Neural cell (in vitro differentiated cells): Measurements from ENCODE around the gene TMA7B. TPM values are rescaled to one million over a fixed set of nuclear protein-coding genes. Genes with fewer than 3 reads are reported as not detected.
A peak's percentile ranks its signal among the peaks of the same experiment; 100 is the strongest.

Source experiments
- H2AFZ ChIP-seq: fragments of 200-600, 300-800 bp; sonication (generic), shearing (Covaris generic); 2 replicates; pipeline ENCODE4 v1.6.0; 2014; ENCODE audit warnings: low read depth, mild to moderate bottlenecking, antibody characterized with exemption, low read length, moderate library complexity
- H3F3A ChIP-seq: fragments of 200-600 bp; shearing (Covaris generic); 2 replicates; pipeline ENCODE4 v1.6.1; 2016; ENCODE audit warnings: mild to moderate bottlenecking, moderate library complexity, mixed read lengths, antibody characterized with exemption, low read length; ENCODE audit not compliant: insufficient read depth, poor library complexity, severe bottlenecking
- H3K27ac ChIP-seq: fragments of 200-600, 300-800 bp; sonication (generic), shearing (Covaris generic); 2 replicates; pipeline ENCODE4 v1.5.1; 2014; ENCODE audit warnings: mild to moderate bottlenecking, low read length, moderate library complexity
- H3K27me3 ChIP-seq: fragments of 300-800, 200-600 bp; sonication (generic), shearing (Covaris generic); 2 replicates; pipeline ENCODE4 v1.6.0; 2014; ENCODE audit warnings: mild to moderate bottlenecking, low read depth, low read length, moderate library complexity; ENCODE audit not compliant: insufficient read depth
- H3K36me3 ChIP-seq: fragments of 300-800, 200-600 bp; sonication (generic), shearing (Covaris generic); 2 replicates; pipeline ENCODE4 v1.5.1; 2014; ENCODE audit warnings: mild to moderate bottlenecking, antibody characterized with exemption, low read length, moderate library complexity; ENCODE audit not compliant: insufficient read depth
- H3K4me2 ChIP-seq: fragments of 300-800, 200-600 bp; sonication (generic), shearing (Covaris generic); 2 replicates; pipeline ENCODE4 v1.6.0; 2014; ENCODE audit warnings: mild to moderate bottlenecking, low read length
- H3K4me3 ChIP-seq: fragments of 300-800, 200-600 bp; sonication (generic), shearing (Covaris generic); 2 replicates; pipeline ENCODE4 v1.5.1; 2014; ENCODE audit warnings: mild to moderate bottlenecking, low read length, moderate library complexity
- H3K79me2 ChIP-seq: fragments of 200-600 bp; shearing (Covaris generic); replicated peaks from 2 replicates; pipeline ENCODE4 v1.6.0; 2014; ENCODE audit warnings: mild to moderate bottlenecking, low read length, moderate library complexity; ENCODE audit not compliant: insufficient read depth
- H3K9ac ChIP-seq: fragments of 300-800, 200-600 bp; sonication (generic), shearing (Covaris generic); 2 replicates; pipeline ENCODE4 v1.6.1; 2016; ENCODE audit warnings: mild to moderate bottlenecking, low read length, mixed read lengths
- H3K9me2 ChIP-seq: fragments of 200-600 bp; shearing (Covaris generic); 2 replicates; pipeline ENCODE4 v1.6.1; 2016; ENCODE audit warnings: mild to moderate bottlenecking, low read length, mixed read lengths; ENCODE audit not compliant: insufficient read depth
- H3K9me3 ChIP-seq: fragments of 200-600, 300-800 bp; sonication (generic), shearing (Covaris generic); 2 replicates; pipeline ENCODE4 v1.6.1; 2016; ENCODE audit warnings: mild to moderate bottlenecking, mixed run types, low read length, moderate library complexity, mixed read lengths
- H4K20me1 ChIP-seq: fragments of 200-600 bp; shearing (Covaris generic); 2 replicates; pipeline ENCODE4 v1.6.1; 2016; ENCODE audit warnings: mild to moderate bottlenecking, mixed run types; ENCODE audit not compliant: insufficient read depth
- CTCF ChIP-seq: fragments of 450-650 bp; IDR thresholded peaks from 2 replicates; pipeline ENCODE4 v1.5.1; 2014; ENCODE audit warnings: antibody characterized with exemption, mild to moderate bottlenecking, moderate library complexity; ENCODE audit not compliant: poor library complexity, severe bottlenecking
- EP300 ChIP-seq: fragments of 450-650 bp; conservative IDR thresholded peaks from 2 replicates; pipeline ENCODE4 v1.6.1; 2014; ENCODE audit warnings: antibody characterized with exemption, mild to moderate bottlenecking, moderate library complexity; ENCODE audit not compliant: poor library complexity, severe bottlenecking
- EZH2 ChIP-seq: fragments of 200-600, 300-800 bp; shearing (Covaris generic), sonication (generic); IDR thresholded peaks from 2 replicates; pipeline ENCODE4 v1.6.1; 2014; ENCODE audit warnings: antibody characterized with exemption, low read length, borderline replicate concordance, mild to moderate bottlenecking; ENCODE audit not compliant: insufficient read depth, poor library complexity, severe bottlenecking
- MXI1 ChIP-seq: fragments of 450-650 bp; conservative IDR thresholded peaks from 2 replicates; pipeline ENCODE4 v1.6.1; 2014; ENCODE audit warnings: antibody characterized with exemption, mild to moderate bottlenecking; ENCODE audit not compliant: poor library complexity, severe bottlenecking
- POLR2AphosphoS5 ChIP-seq: IDR thresholded peaks from 2 replicates; pipeline ENCODE4 v1.6.1; 2012
- RAD21 ChIP-seq: fragments of 450-650 bp; conservative IDR thresholded peaks from 2 replicates; pipeline ENCODE4 v1.6.1; 2014; ENCODE audit warnings: antibody characterized with exemption, mild to moderate bottlenecking, moderate library complexity
- SMC3 ChIP-seq: fragments of 450-650 bp; conservative IDR thresholded peaks from 2 replicates; pipeline ENCODE4 v1.6.1; 2014; ENCODE audit warnings: antibody characterized with exemption, mild to moderate bottlenecking, moderate library complexity; ENCODE audit not compliant: poor library complexity
- TAF1 ChIP-seq: IDR thresholded peaks from 2 replicates; pipeline ENCODE4 v1.6.1; 2012; ENCODE audit warnings: low read depth
- polyA plus RNA-seq: library from polyadenylated mRNA; depleted of rRNA; stranded (reverse); fragments of >200 nt; gene quantifications from 2 replicates; pipeline ENCODE4 v1.2.3, GENCODE V29; 2014
- TF ChIP-seq, protein P1 (sequence below): IDR thresholded peaks from 2 replicates; pipeline ENCODE4 v1.6.1; 2012; ENCODE audit warnings: borderline replicate concordance

TMA7B gene
- polyA plus RNA-seq, 1 donor from 2014 or later = not detected

- no peak overlapping the region for H2AFZ ChIP-seq
- H3F3A ChIP-seq = no peaks in the 10 kb centered on the region
- no peaks in the 10 kb centered on the region for H3K9me2 ChIP-seq
- H3K79me2 ChIP-seq = no peaks in the 10 kb centered on the region
- no peaks in the 10 kb centered on the region for H4K20me1 ChIP-seq
- no peaks in the 10 kb centered on the region for H3K9me3 ChIP-seq
- no peak overlapping the region for H3K9ac ChIP-seq
- H3K4me3 ChIP-seq = no peak overlapping the region
- no peak overlapping the region for H3K4me2 ChIP-seq
- H3K27me3 ChIP-seq = no peaks in the 10 kb centered on the region
- TF ChIP-seq MXI1 (no peak), SMC3 (no peak), POLR2AphosphoS5 (no peak), EZH2 (no peak), TAF1 (no peak), CTCF (no peak), RAD21 (no peak), EP300 (no peak)
- TF ChIP-seq, protein P1, sequence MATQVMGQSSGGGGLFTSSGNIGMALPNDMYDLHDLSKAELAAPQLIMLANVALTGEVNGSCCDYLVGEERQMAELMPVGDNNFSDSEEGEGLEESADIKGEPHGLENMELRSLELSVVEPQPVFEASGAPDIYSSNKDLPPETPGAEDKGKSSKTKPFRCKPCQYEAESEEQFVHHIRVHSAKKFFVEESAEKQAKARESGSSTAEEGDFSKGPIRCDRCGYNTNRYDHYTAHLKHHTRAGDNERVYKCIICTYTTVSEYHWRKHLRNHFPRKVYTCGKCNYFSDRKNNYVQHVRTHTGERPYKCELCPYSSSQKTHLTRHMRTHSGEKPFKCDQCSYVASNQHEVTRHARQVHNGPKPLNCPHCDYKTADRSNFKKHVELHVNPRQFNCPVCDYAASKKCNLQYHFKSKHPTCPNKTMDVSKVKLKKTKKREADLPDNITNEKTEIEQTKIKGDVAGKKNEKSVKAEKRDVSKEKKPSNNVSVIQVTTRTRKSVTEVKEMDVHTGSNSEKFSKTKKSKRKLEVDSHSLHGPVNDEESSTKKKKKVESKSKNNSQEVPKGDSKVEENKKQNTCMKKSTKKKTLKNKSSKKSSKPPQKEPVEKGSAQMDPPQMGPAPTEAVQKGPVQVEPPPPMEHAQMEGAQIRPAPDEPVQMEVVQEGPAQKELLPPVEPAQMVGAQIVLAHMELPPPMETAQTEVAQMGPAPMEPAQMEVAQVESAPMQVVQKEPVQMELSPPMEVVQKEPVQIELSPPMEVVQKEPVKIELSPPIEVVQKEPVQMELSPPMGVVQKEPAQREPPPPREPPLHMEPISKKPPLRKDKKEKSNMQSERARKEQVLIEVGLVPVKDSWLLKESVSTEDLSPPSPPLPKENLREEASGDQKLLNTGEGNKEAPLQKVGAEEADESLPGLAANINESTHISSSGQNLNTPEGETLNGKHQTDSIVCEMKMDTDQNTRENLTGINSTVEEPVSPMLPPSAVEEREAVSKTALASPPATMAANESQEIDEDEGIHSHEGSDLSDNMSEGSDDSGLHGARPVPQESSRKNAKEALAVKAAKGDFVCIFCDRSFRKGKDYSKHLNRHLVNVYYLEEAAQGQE = no peak
- H3K36me3 ChIP-seq = no peaks in the 10 kb centered on the region
- H3K27ac ChIP-seq = no peak overlapping the region
These were observed 46.4 kb downstream of the TMA7B start for GRCh38 chr22:40006641-40007040.

GRCh38 chr22:40007853-40008710 is 47.9 kb downstream of the TMA7B start:
- Histone ChIP-seq H2AFZ (no peak overlapping the region), H3K79me2 (no peaks in the 10 kb centered on the region), H3K9me2 (no peaks in the 10 kb centered on the region), H3F3A (no peaks in the 10 kb centered on the region), H3K27me3 (no peaks in the 10 kb centered on the region), H3K9ac (no peak overlapping the region), H3K27ac (peak overlapping the region; percentile 42), H4K20me1 (no peaks in the 10 kb centered on the region), H3K9me3 (no peaks in the 10 kb centered on the region), H3K36me3 (no peaks in the 10 kb centered on the region), H3K4me2 (no peak overlapping the region), H3K4me3 (no peak overlapping the region)
- TF ChIP-seq EP300 (no peak), RAD21 (no peak)
